ENCODE measurements around the gene ERG28. TPM values are rescaled to one million over a fixed set of nuclear protein-coding genes. Genes with fewer than 3 reads are reported as not detected.

Gene ERG28
- total and polyA plus RNA-seq, 2 experiments from 2014 or later: 38.4 to 74.4 TPM

- Histone ChIP-seq H3K27ac (no peak overlapping the region), H3K9me2 (replicated peaks; ENCODE audit: insufficient read depth) (no peaks in the 10 kb centered on the region), H3K4me1 (ENCODE audit: insufficient read depth) (no peaks in the 10 kb centered on the region), H3K36me3 (replicated peaks; ENCODE audit: insufficient read depth, low read depth) (no peaks in the 10 kb centered on the region), H3K4me2 (no peak overlapping the region), H2AFZ (no peak overlapping the region), H3K79me2 (peaks cover 9% of the 10 kb centered on the region), H4K20me1 (ENCODE audit: insufficient read depth, poor library complexity, severe bottlenecking) (no peaks in the 10 kb centered on the region), H3K9me3 (ENCODE audit: low read depth) (no peaks in the 10 kb centered on the region), H3K27me3 (no peaks in the 10 kb centered on the region), H3K4me3 (no peak overlapping the region)
- 90% methylated on average over 2 of the region's 2 CpGs for WGBS (ENCODE audit: low lambda C conversion rate, missing lambda C conversion rate)
- TF ChIP-seq CTCF (IDR thresholded peaks at IDR 0.05; ENCODE audit: poor library complexity) (no peak), EZH2phosphoT487 (IDR thresholded peaks at IDR 0.05; ENCODE audit: low read depth, severe bottlenecking, unreplicated experiment) (no peak), EZH2 (IDR thresholded peaks at IDR 0.05; ENCODE audit: borderline replicate concordance) (no peak)
- no peak for DNase-seq (ENCODE audit: low spot score)
Measured at GRCh38 chr14:75667099-75667765, 6.6 kb upstream of the ERG28 start.

- Histone ChIP-seq H3K9me3 (ENCODE audit: low read depth) (no peaks in the 10 kb centered on the region), H3K4me3 (no peak overlapping the region), H3K27ac (no peak overlapping the region), H3K4me1 (ENCODE audit: insufficient read depth) (peaks cover 11% of the 10 kb centered on the region), H3K36me3 (replicated peaks; ENCODE audit: insufficient read depth, low read depth) (no peaks in the 10 kb centered on the region), H4K20me1 (ENCODE audit: insufficient read depth, poor library complexity, severe bottlenecking) (no peaks in the 10 kb centered on the region), H3K9me2 (replicated peaks; ENCODE audit: insufficient read depth) (no peaks in the 10 kb centered on the region), H2AFZ (no peak overlapping the region), H3K27me3 (no peaks in the 10 kb centered on the region), H3K4me2 (no peak overlapping the region), H3K79me2 (peaks cover 38% of the 10 kb centered on the region)
- 78% methylated on average over 3 of the region's 3 CpGs for WGBS (ENCODE audit: low lambda C conversion rate, missing lambda C conversion rate)
- TF ChIP-seq EZH2phosphoT487 (IDR thresholded peaks at IDR 0.05; ENCODE audit: low read depth, severe bottlenecking, unreplicated experiment) (no peak), EZH2 (IDR thresholded peaks at IDR 0.05; ENCODE audit: borderline replicate concordance) (no peak), CTCF (IDR thresholded peaks at IDR 0.05; ENCODE audit: poor library complexity) (no peak)
- no peak for DNase-seq (ENCODE audit: low spot score)
Measured at GRCh38 chr14:75662966-75663365, 2.3 kb upstream of the ERG28 start.

GRCh38 chr14:75661499-75661814 is 781 bp upstream of the ERG28 start:
- no peaks in the 10 kb centered on the region for H3K27me3 ChIP-seq
- WGBS (ENCODE audit: low lambda C conversion rate, missing lambda C conversion rate): 1% methylated on average over 17 of the region's 18 CpGs
- no peaks in the 10 kb centered on the region for H3K9me3 ChIP-seq (ENCODE audit: low read depth)
- peaks cover 38% of the 10 kb centered on the region for H3K79me2 ChIP-seq
- no peaks in the 10 kb centered on the region for H3K9me2 ChIP-seq (replicated peaks; ENCODE audit: insufficient read depth)
- peak overlapping the region; percentile 43 for H3K4me3 ChIP-seq
- H3K4me2 ChIP-seq: peak overlapping the region; percentile 83
- DNase-seq (ENCODE audit: low spot score): no peak
- TF ChIP-seq CTCF (IDR thresholded peaks at IDR 0.05; ENCODE audit: poor library complexity): no peak
- no peak for TF ChIP-seq EZH2phosphoT487 (IDR thresholded peaks at IDR 0.05; ENCODE audit: low read depth, severe bottlenecking, unreplicated experiment)
- TF ChIP-seq EZH2 (IDR thresholded peaks at IDR 0.05; ENCODE audit: borderline replicate concordance): no peak
- no peaks in the 10 kb centered on the region for H3K36me3 ChIP-seq (replicated peaks; ENCODE audit: insufficient read depth, low read depth)
- no peaks in the 10 kb centered on the region for H4K20me1 ChIP-seq (ENCODE audit: insufficient read depth, poor library complexity, severe bottlenecking)
- peak overlapping the region; percentile 68 for H2AFZ ChIP-seq
- peak overlapping the region; percentile 15 for H3K27ac ChIP-seq
- H3K4me1 ChIP-seq (ENCODE audit: insufficient read depth): peaks cover 11% of the 10 kb centered on the region

Measured in hepatocyte (in vitro differentiated cells).